Measurements from ENCODE around the gene CNTN4.

The CNTN4 gene

DNA sequence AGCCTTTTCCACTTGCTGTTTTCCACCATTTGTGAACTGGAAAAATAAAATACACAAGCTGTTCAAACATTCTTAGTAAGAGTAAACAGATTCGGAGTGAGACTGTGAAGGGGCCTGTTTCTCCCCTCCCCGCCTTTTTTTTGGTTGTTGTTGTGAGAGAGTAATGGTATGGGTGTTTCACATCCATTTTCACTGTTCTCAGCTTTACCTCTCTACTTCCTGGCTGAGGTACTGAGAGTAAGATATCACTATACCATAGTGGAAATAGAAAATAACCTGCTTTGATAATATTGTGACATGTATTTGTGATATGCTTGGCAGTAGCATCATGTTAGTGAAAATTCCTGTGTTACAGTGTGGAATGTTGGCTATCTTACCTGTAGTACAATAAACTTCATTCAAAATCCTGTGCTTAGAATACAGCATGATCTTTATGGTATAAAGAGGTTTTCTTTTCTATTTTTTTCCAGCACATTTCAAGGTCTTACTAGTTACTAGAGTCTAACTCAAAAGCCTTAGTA is 12.0 kb downstream of the CNTN4 start:
- DNase-seq (ENCODE audit: low read depth) = no peak
- no peak overlapping the region for H3K4me3 ChIP-seq (ENCODE audit: low read length)
- TF ChIP-seq, protein P1, sequence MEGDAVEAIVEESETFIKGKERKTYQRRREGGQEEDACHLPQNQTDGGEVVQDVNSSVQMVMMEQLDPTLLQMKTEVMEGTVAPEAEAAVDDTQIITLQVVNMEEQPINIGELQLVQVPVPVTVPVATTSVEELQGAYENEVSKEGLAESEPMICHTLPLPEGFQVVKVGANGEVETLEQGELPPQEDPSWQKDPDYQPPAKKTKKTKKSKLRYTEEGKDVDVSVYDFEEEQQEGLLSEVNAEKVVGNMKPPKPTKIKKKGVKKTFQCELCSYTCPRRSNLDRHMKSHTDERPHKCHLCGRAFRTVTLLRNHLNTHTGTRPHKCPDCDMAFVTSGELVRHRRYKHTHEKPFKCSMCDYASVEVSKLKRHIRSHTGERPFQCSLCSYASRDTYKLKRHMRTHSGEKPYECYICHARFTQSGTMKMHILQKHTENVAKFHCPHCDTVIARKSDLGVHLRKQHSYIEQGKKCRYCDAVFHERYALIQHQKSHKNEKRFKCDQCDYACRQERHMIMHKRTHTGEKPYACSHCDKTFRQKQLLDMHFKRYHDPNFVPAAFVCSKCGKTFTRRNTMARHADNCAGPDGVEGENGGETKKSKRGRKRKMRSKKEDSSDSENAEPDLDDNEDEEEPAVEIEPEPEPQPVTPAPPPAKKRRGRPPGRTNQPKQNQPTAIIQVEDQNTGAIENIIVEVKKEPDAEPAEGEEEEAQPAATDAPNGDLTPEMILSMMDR (IDR thresholded peaks at IDR 0.05; ENCODE audit: insufficient read depth, low read depth, low read length, missing control alignments) = no peak

DNA sequence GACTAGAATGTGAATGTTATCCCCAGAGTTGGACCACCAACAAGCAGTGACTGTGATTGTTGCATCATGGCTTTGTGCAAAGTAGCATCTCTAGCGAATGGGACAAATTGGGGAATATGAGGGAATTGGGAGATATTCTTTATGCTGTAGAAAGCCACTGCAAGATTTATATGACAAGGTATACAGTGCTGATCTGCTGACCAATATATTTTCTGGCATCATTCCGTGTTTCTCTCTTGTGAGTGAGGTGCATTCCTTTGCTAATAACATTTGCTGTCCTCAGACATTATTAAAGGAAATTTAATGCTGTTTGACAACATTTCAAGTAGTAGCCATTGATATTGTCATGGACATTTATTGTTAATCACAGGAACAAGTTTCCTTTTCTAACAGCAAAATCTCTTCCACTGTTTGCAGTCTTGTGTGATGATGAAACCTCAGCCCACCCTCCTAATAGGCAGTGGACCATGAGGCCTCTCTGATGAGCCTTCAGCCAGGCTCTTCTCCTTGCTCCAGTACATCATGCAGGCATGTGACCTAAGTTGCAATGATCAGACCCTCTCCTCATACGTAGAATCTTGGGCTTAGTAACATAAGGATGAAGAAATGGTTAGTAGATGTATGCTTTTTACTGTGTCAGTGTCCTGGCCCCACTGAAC is 16.1 kb downstream of the CNTN4 start:
- H3K4me3 ChIP-seq (ENCODE audit: low read length) = no peak overlapping the region
- DNase-seq (ENCODE audit: low read depth) = no peak
- TF ChIP-seq, protein P1 (IDR thresholded peaks at IDR 0.05; ENCODE audit: insufficient read depth, low read depth, low read length, missing control alignments) = no peak

GRCh38 chr3:2130726-2131125 is 32.1 kb downstream of the CNTN4 start:
- DNase-seq (ENCODE audit: low read depth) = no peak
- TF ChIP-seq, protein P1 (IDR thresholded peaks at IDR 0.05; ENCODE audit: insufficient read depth, low read depth, low read length, missing control alignments) = no peak
- H3K4me3 ChIP-seq (ENCODE audit: low read length) = no peak overlapping the region

- H3K4me3 ChIP-seq (ENCODE audit: low read length) = no peak overlapping the region
- TF ChIP-seq, protein P1 (IDR thresholded peaks at IDR 0.05; ENCODE audit: insufficient read depth, low read depth, low read length, missing control alignments) = no peak
Observed at GRCh38 chr3:2133146-2133545, 34.5 kb downstream of the CNTN4 start.

DNA sequence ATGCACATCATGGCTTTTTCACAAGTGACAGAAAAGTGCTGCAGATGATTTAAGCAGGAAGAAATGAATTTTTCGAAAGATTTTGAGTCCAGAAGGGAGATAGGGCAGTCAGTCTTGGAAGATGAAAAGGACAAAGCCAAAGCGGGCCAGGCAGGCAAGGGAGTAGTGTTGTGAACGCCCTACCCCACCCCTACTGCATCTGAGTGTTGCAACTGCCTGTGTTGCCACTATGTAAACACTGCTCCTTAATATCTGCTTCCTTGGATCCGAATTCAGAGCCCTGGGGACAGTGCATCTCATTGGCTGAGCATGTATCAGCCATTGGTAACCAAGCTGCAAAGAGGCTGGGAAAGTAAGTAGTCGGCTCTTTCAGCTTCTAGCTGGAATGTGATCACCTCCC is 39.0 kb downstream of the CNTN4 start:
- TF ChIP-seq, protein P1 (IDR thresholded peaks at IDR 0.05; ENCODE audit: insufficient read depth, low read depth, low read length, missing control alignments) = no peak

More at GRCh38 chr3:2133146-2133545, 34.5 kb downstream of the CNTN4 start:
- no peak for DNase-seq (ENCODE audit: low read depth)

DNA sequence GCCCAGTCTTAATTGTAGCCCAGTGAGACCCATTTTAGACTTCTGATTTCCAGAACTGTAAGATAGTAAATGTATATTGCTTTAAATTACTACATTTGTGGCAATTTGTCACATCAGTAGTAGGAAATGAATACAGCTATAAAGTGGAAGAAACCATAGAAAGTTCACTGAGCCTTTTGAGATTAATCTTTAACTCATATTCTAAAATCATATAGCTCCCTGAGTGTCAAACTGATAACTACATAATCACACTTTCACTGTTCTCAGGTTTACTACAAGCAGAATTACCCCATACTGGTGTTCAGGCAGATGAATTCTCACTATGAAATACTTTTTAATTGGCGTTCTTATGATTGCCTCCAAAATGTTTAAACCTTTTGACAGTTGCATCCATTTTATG is 42.8 kb downstream of the CNTN4 start:
- H3K4me3 ChIP-seq (ENCODE audit: low read length) = no peak overlapping the region

More for the DNA sequence above, 39.0 kb downstream of the CNTN4 start:
- H3K4me3 ChIP-seq (ENCODE audit: low read length) = no peak overlapping the region
- DNase-seq (ENCODE audit: low read depth) = no peak

More for the DNA sequence above, 42.8 kb downstream of the CNTN4 start:
- DNase-seq (ENCODE audit: low read depth) = no peak
- TF ChIP-seq, protein P1 (IDR thresholded peaks at IDR 0.05; ENCODE audit: insufficient read depth, low read depth, low read length, missing control alignments) = no peak

Measured in epithelial cell of esophagus (primary cell).